HepG2 (cell line): Measurements from ENCODE around the gene MARCO. TPM values are rescaled to one million over a fixed set of nuclear protein-coding genes. Genes with fewer than 3 reads are reported as not detected.

Source experiments
- ATAC-seq: fragments of 200-7000 bp; cut with Tn5 transposase; 3 replicates; pipeline ENCODE4 v1.9.1; 2020; ENCODE audit warnings: mild to moderate bottlenecking, moderate library complexity
- BruUV-seq: library from RNA; stranded (reverse); fragments of 400-500 nt; replicated peaks from 2 replicates; lab custom pipeline; 2021; lab: Mats Ljungman, UMichigan
- CTCF ChIA-PET: fragments of 300-600 bp; formaldehyde crosslinking; extraction: SDS; loops from one replicate; lab custom pipeline; 2021; ENCODE audit warnings: low total read pairs, inconsistent platforms, low intra/inter-chr PET ratio; lab: Yijun Ruan, JAX
- POLR2A ChIA-PET: fragments of 350-600 bp; sonication (Branson Sonifier 250); formaldehyde crosslinking; loops from one replicate; lab custom pipeline; 2020; ENCODE audit warnings: antibody characterized with exemption, inconsistent platforms; lab: Yijun Ruan, JAX
- DNase-seq: peaks from one replicate; pipeline ENCODE4 v3.0.0-alpha.2; 2015; ENCODE audit warnings: low spot score
- FAIRE-seq: peaks from 3 replicates; lab custom pipeline; 2011; peaks lifted over from hg19 to GRCh38; lab: Jason Lieb, UNC
- H2AFZ ChIP-seq: one replicate; pipeline ENCODE4 v1.6.1; 2011; ENCODE audit warnings: low read length, inconsistent platforms
- H3K27ac ChIP-seq: fragments of 300-600 bp; 3 replicates; pipeline ENCODE4 v1.8.0; 2011; ENCODE audit warnings: mixed run types, mild to moderate bottlenecking, mixed read lengths, low read length, inconsistent platforms; ENCODE audit not compliant: insufficient read depth; ENCODE audit errors: extremely low read length
- H3K27me3 ChIP-seq, 2 experiments: fragments of 200-600 bp in 1 of 2; 2 replicates in 1 of 2; 3 replicates in 1 of 2; pipeline versions ENCODE4 v1.6.0 to v1.8.0; 2011; ENCODE audit warnings: low read length in 2 of 2, mild to moderate bottlenecking in 2 of 2, moderate library complexity in 2 of 2, inconsistent platforms in 1 of 2; ENCODE audit not compliant: insufficient read depth in 2 of 2, control insufficient read depth in 1 of 2
- H3K36me3 ChIP-seq, 2 experiments: fragments of 200-600 bp in 1 of 2; replicated peaks in 1 of 2; 2 replicates in 1 of 2; 3 replicates in 1 of 2; pipeline versions ENCODE4 v1.5.1 to v1.8.0; 2011; ENCODE audit warnings: low read length in 2 of 2, inconsistent platforms in 1 of 2; ENCODE audit not compliant: insufficient read depth in 2 of 2, control insufficient read depth in 1 of 2
- H3K4me1 ChIP-seq: 2 replicates; pipeline ENCODE4 v1.5.1; 2012; ENCODE audit warnings: low read length, inconsistent platforms; ENCODE audit not compliant: insufficient read depth
- H3K4me2 ChIP-seq: 2 replicates; pipeline ENCODE4 v1.6.0; 2011; ENCODE audit warnings: low read depth, low read length, inconsistent platforms
- H3K4me3 ChIP-seq, 3 experiments: fragments of 200-600 bp in 1 of 3; sonication (generic), shearing (Covaris generic) in 1 of 3; replicated peaks in 1 of 3; 2 replicates each; pipeline ENCODE4 v1.5.1; 2011 to 2016; ENCODE audit warnings: low read length in 3 of 3, inconsistent platforms in 2 of 3, low read depth in 2 of 3, mild to moderate bottlenecking in 2 of 3, control low read depth in 1 of 3, mixed read lengths in 1 of 3; ENCODE audit not compliant: insufficient read depth in 1 of 3
- H3K79me2 ChIP-seq: one replicate; pipeline ENCODE4 v1.6.1; 2011; ENCODE audit warnings: low read length, inconsistent platforms; ENCODE audit not compliant: insufficient read depth
- H3K9ac ChIP-seq: 2 replicates; pipeline ENCODE4 v1.6.0; 2011; ENCODE audit warnings: mild to moderate bottlenecking, low read depth, low read length, inconsistent platforms; ENCODE audit not compliant: insufficient read depth
- H3K9me3 ChIP-seq: 2 replicates; pipeline ENCODE4 v1.5.1; 2012; ENCODE audit warnings: mild to moderate bottlenecking, low read length
- H4K20me1 ChIP-seq: 2 replicates; pipeline ENCODE4 v1.6.0; 2011; ENCODE audit warnings: inconsistent platforms, mild to moderate bottlenecking, low read length, moderate library complexity; ENCODE audit not compliant: insufficient read depth
- ATF3 ChIP-seq: sonication (generic); formaldehyde crosslinking; IDR thresholded peaks from 2 replicates; pipeline ENCODE4 v1.4.0; 2020; ENCODE audit warnings: missing genetic modification reagents
- ERF ChIP-seq: IDR thresholded peaks from 2 replicates; pipeline ENCODE4 v1.6.1; 2018; ENCODE audit warnings: missing biosample characterization, missing genetic modification reagents
- HDAC1 ChIP-seq: sonication (generic); formaldehyde crosslinking; IDR thresholded peaks from 2 replicates; pipeline ENCODE4 v1.5.1; 2020; ENCODE audit warnings: mild to moderate bottlenecking, missing genetic modification reagents
- HDAC2 ChIP-seq: sonication (generic); formaldehyde crosslinking; IDR thresholded peaks from 2 replicates; pipeline ENCODE4 v1.4.0; 2020; ENCODE audit warnings: missing genetic modification reagents
- HNF4A ChIP-seq: sonication (generic); formaldehyde crosslinking; IDR thresholded peaks from 2 replicates; pipeline ENCODE4 v1.4.0; 2020; ENCODE audit warnings: missing genetic modification reagents
- HNRNPLL ChIP-seq: fragments of 200-400 bp; formaldehyde crosslinking; IDR thresholded peaks from 2 replicates; pipeline ENCODE4 v1.6.1; 2017; ENCODE audit warnings: mild to moderate bottlenecking, low read depth, low read length; ENCODE audit not compliant: poor library complexity, severe bottlenecking
- KDM1A ChIP-seq: IDR thresholded peaks from 2 replicates; pipeline ENCODE4 v1.6.1; 2016; ENCODE audit warnings: missing compliant biosample characterization
- MAFF ChIP-seq: IDR thresholded peaks from 2 replicates; pipeline ENCODE4 v1.6.1; 2011; ENCODE audit warnings: low read depth, low read length, improper control_type of control experiment
- NPAS2 ChIP-seq: sonication (generic); formaldehyde crosslinking; IDR thresholded peaks from 2 replicates; pipeline ENCODE4 v1.8.0; 2022; ENCODE audit warnings: mild to moderate bottlenecking, missing genetic modification reagents, borderline replicate concordance
- NR2F1 ChIP-seq, 2 experiments: fragments of 450-650 bp in 1 of 2; formaldehyde crosslinking in 1 of 2; IDR thresholded peaks; 2 replicates each; pipeline versions ENCODE4 v1.5.0 to v1.6.1; 2016 to 2020; ENCODE audit warnings: mild to moderate bottlenecking in 1 of 2, missing compliant biosample characterization in 1 of 2, missing genetic modification reagents in 1 of 2, moderate library complexity in 1 of 2
- RFX1 ChIP-seq: fragments of 450-650 bp; IDR thresholded peaks from 2 replicates; pipeline ENCODE4 v1.6.1; 2017
- SMARCE1 ChIP-seq: fragments of 450-650 bp; IDR thresholded peaks from 2 replicates; pipeline ENCODE4 v1.6.1; 2017; ENCODE audit warnings: borderline replicate concordance
- ZHX2 ChIP-seq, 2 experiments: sonication (generic) in 1 of 2; formaldehyde crosslinking in 1 of 2; IDR thresholded peaks; 2 replicates each; pipeline versions ENCODE4 v1.6.1 to v1.9.0; 2014 to 2022; ENCODE audit warnings: antibody characterized with exemption in 1 of 2, borderline replicate concordance in 1 of 2, inconsistent platforms in 1 of 2, low read depth in 1 of 2, missing genetic modification reagents in 1 of 2
- ZNF484 ChIP-seq: sonication (generic); formaldehyde crosslinking; IDR thresholded peaks from 2 replicates; pipeline ENCODE4 v1.5.1; 2020; ENCODE audit warnings: mild to moderate bottlenecking, low read depth, missing genetic modification reagents, borderline replicate concordance
- ZNF597 ChIP-seq: sonication (generic); formaldehyde crosslinking; IDR thresholded peaks from 2 replicates; pipeline ENCODE4 v1.5.0; 2020; ENCODE audit warnings: missing genetic modification reagents
- ZNF75D ChIP-seq: sonication (generic); formaldehyde crosslinking; IDR thresholded peaks from 2 replicates; pipeline ENCODE4 v1.8.1; 2023; ENCODE audit warnings: missing genetic modification reagents, mild to moderate bottlenecking, borderline replicate concordance
- ZNF891 ChIP-seq: sonication (generic); formaldehyde crosslinking; IDR thresholded peaks from 2 replicates; pipeline ENCODE4 v1.5.0; 2020; ENCODE audit warnings: mild to moderate bottlenecking, missing genetic modification reagents
- whole genome bisulfite sequencing: methylation state at CpG from one replicate; pipeline ENCODE4 v1.1.6; 2017; ENCODE audit warnings: low lambda C conversion rate; 5-methylcytosine and 5-hydroxymethylcytosine counted together
- in situ Hi-C: cut with HindIII; loops from 2 replicates; pipeline ENCODE4 v1.10.0; 2017; ENCODE audit warnings: low pct_unique_long_range_greater_than_20kb; ENCODE audit not compliant: extremely low pct_ligation_motif_present
- intact Hi-C: fragments of 100-400 bp; cut with micrococcal nuclease; formaldehyde crosslinking; loops from one replicate; pipeline ENCODE4 v1.10.0; 2022; ENCODE audit not compliant: unreplicated experiment
- polyA plus RNA-seq, 8 experiments: library from polyadenylated mRNA; depleted of rRNA in 3 of 8; stranded (reverse) in 7 of 8; unstranded in 1 of 8; fragments of >200 nt; fragmentation: Illumina TruSeq in 4 of 8; extraction: Trizol in 4 of 8; gene quantifications; 2 replicates each; pipeline versions ENCODE4 v1.2.1 to v1.2.3, GENCODE V29; 2011 to 2016; ENCODE audit warnings: low read depth in 4 of 8, missing spikeins in 1 of 8, mixed read lengths in 1 of 8; ENCODE audit not compliant: insufficient read depth in 1 of 8
- total RNA-seq, 5 experiments: library from RNA; depleted of rRNA; stranded (reverse); fragments of >200 nt; fragmentation: Illumina TruSeq; extraction: Trizol; gene quantifications; 2 replicates each; pipeline ENCODE4 v1.2.3, GENCODE V29; 2016; ENCODE audit warnings: low read depth in 1 of 5

Gene MARCO
- total and polyA plus RNA-seq, 2 of the 13 experiments (the other 11 are each of a cell fraction or from before 2014, with no cell fraction given), result not detected

- Histone ChIP-seq H3K36me3 (no peaks in the 10 kb centered on the region), H3K4me1 (no peaks in the 10 kb centered on the region; the same call in 1 of the 2 replicates), H3K9ac (no peak overlapping the region), H3K9me3 (peaks cover 6% of the 10 kb centered on the region; the same call in 1 of the 2 replicates), H3K27ac (no peak overlapping the region), H3K4me2 (no peak overlapping the region), H2AFZ (no peak overlapping the region), H3K79me2 (no peaks in the 10 kb centered on the region), H3K27me3 (peaks cover 0 to 28% of the 10 kb centered on the region in 2 experiments; a peak in 4 of 5 replicates), H4K20me1 (no peaks in the 10 kb centered on the region), H3K4me3 (no peak overlapping the region)
- no TSS peak for BruUV-seq
- intact Hi-C loops, result no loop called here
- ChIA-PET CTCF (no interaction called here), POLR2A (no interaction called here)
- DNase-seq (no peak), ATAC-seq (no peak), FAIRE-seq (no peak)
- WGBS, result 38% methylated on average over 7 of the region's 7 CpGs
- in situ Hi-C loops, result no loop called here
- TF ChIP-seq NPAS2, result no peak
- no peak for TF ChIP-seq ERF (CRISPR knock-in tag)
- no peak for TF ChIP-seq ZNF597 (CRISPR knock-in tag)
- TF ChIP-seq ATF3 (CRISPR knock-in tag), result no peak
- no peak for TF ChIP-seq SMARCE1
- TF ChIP-seq HNRNPLL, result no peak
- TF ChIP-seq HDAC1 (CRISPR knock-in tag), result no peak
- TF ChIP-seq ZNF891 (CRISPR knock-in tag), result no peak
- no peak for TF ChIP-seq NR2F1 (CRISPR knock-in tag; IDR thresholded peaks at IDR 0.05)
- TF ChIP-seq RFX1, result no peak
- TF ChIP-seq HDAC2, result no peak
- no peak for TF ChIP-seq ZHX2 (IDR thresholded peaks at IDR 0.05; ENCODE audit: low read depth)
- no peak for TF ChIP-seq ZHX2 (CRISPR knock-in tag; IDR thresholded peaks at IDR 0.05; ENCODE audit: borderline replicate concordance)
- TF ChIP-seq KDM1A (CRISPR knock-in tag), result no peak
- no peak for TF ChIP-seq ZNF75D
- no peak for TF ChIP-seq HNF4A (CRISPR knock-in tag)
- no peak for TF ChIP-seq MAFF
- TF ChIP-seq ZNF484, result no peak
Observed at GRCh38 chr2:119006441-119006840, 64.4 kb downstream of the MARCO start.
